HepG2 (cell line): ENCODE results near the gene SAMD9L. TPM values are rescaled to one million over a fixed set of nuclear protein-coding genes. Genes with fewer than 3 reads are reported as not detected.

Experiments used
- CCAR2 ChIP-seq: fragments of 200-400 bp; formaldehyde crosslinking; optimal IDR thresholded peaks from 2 replicates; pipeline ENCODE3; 2018; ENCODE audit warnings: low read depth, mild to moderate bottlenecking, low read length, moderate library complexity
- REPIN1 ChIP-seq: sonication (generic); formaldehyde crosslinking; IDR thresholded peaks from 2 replicates; pipeline ENCODE4 v1.8.0; 2022; ENCODE audit warnings: missing genetic modification reagents, low read depth, mild to moderate bottlenecking, borderline replicate concordance
- ZBTB7A ChIP-seq: sonication (generic); formaldehyde crosslinking; IDR thresholded peaks from 2 replicates; pipeline ENCODE4 v1.8.0; 2022; ENCODE audit warnings: mild to moderate bottlenecking, missing genetic modification reagents
- ZNF230 ChIP-seq: sonication (generic); formaldehyde crosslinking; IDR thresholded peaks from 2 replicates; pipeline ENCODE4 v1.4.0; 2020; ENCODE audit warnings: mild to moderate bottlenecking, missing genetic modification reagents
- ZNF777 ChIP-seq: sonication (generic); formaldehyde crosslinking; IDR thresholded peaks from 2 replicates; pipeline ENCODE4 v1.4.0; 2020; ENCODE audit warnings: missing genetic modification reagents
- polyA plus RNA-seq, 8 experiments: library from polyadenylated mRNA; depleted of rRNA in 3 of 8; stranded (reverse) in 7 of 8; unstranded in 1 of 8; fragments of >200 nt; fragmentation: Illumina TruSeq in 4 of 8; extraction: Trizol in 4 of 8; gene quantifications; 2 replicates each; pipeline versions ENCODE4 v1.2.1 to v1.2.3, GENCODE V29; 2011 to 2016; ENCODE audit warnings: low read depth in 4 of 8, missing spikeins in 1 of 8, mixed read lengths in 1 of 8; ENCODE audit not compliant: insufficient read depth in 1 of 8
- total RNA-seq, 5 experiments: library from RNA; depleted of rRNA; stranded (reverse); fragments of >200 nt; fragmentation: Illumina TruSeq; extraction: Trizol; gene quantifications; 2 replicates each; pipeline ENCODE4 v1.2.3, GENCODE V29; 2016; ENCODE audit warnings: low read depth in 1 of 5
- TF ChIP-seq, protein P1 (sequence below): IDR thresholded peaks from 2 replicates; pipeline ENCODE4 v1.6.1; 2016; ENCODE audit warnings: low read depth
- TF ChIP-seq, protein P2 (sequence below): sonication (generic); formaldehyde crosslinking; IDR thresholded peaks from 2 replicates; pipeline ENCODE4 v1.4.0; 2020; ENCODE audit warnings: missing genetic modification reagents
- TF ChIP-seq, protein P3 (sequence below): IDR thresholded peaks from 2 replicates; pipeline ENCODE4 v1.6.1; 2016; ENCODE audit warnings: low read depth, missing genetic modification reagents, missing compliant biosample characterization
- TF ChIP-seq, protein P4 (sequence below), 2 experiments: fragments of 450-650 bp in 1 of 2; sonication (generic) in 1 of 2; formaldehyde crosslinking in 1 of 2; IDR thresholded peaks; 2 replicates each; pipeline versions ENCODE4 v1.6.1 to v1.8.0; 2016 to 2022; ENCODE audit warnings: antibody characterized with exemption in 1 of 2, mild to moderate bottlenecking in 1 of 2, missing genetic modification reagents in 1 of 2

SAMD9L gene
- total and polyA plus RNA-seq, 2 of the 13 experiments (the other 11 are each of a cell fraction or from before 2014, with no cell fraction given): not detected

DNA sequence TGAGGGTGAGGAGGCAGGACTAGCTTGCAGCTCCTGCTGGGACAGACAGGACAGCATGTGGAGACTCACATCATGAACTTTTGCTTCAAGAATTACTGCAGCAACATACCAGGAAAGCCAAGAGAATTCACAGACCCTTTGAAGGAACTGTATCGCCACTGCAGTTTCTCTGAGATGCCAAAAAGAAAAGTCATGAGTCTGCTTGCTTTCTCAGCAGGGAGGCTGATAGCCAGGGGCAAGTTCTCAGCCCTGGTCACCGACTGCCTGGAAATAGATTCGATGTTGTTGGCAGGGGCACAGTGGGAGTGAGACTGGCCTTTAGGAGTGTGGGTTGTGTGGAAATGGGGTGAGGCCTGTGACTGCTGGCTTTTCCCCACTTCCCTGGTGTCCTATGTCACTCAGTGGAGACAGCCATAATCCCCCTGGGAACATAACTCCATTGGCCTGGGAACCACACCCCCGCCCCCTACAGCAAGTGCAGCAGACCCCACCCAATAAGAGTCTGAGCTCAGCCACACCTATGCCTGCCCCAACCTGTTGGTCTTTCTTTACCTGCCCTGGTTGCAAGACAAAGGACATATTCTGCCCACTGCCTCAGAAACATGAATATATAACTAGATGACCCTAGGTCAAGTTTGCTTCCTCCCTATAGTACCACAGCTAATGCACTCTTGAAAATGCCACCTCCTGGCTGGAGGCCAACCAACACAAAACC, 28.8 kb downstream of the SAMD9L start (continued):
- TF ChIP-seq, protein P1, sequence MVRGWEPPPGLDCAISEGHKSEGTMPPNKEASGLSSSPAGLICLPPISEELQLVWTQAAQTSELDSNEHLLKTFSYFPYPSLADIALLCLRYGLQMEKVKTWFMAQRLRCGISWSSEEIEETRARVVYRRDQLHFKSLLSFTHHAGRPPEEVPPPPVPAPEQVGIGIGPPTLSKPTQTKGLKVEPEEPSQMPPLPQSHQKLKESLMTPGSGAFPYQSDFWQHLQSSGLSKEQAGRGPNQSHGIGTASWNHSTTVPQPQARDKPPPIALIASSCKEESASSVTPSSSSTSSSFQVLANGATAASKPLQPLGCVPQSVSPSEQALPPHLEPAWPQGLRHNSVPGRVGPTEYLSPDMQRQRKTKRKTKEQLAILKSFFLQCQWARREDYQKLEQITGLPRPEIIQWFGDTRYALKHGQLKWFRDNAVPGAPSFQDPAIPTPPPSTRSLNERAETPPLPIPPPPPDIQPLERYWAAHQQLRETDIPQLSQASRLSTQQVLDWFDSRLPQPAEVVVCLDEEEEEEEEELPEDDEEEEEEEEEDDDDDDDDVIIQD: no peak
- TF ChIP-seq ZNF777 (CRISPR knock-in tag) (no peak), REPIN1 (CRISPR knock-in tag) (no peak), ZBTB7A (no peak), ZNF230 (no peak), CCAR2 (no peak)
- TF ChIP-seq, protein P2, sequence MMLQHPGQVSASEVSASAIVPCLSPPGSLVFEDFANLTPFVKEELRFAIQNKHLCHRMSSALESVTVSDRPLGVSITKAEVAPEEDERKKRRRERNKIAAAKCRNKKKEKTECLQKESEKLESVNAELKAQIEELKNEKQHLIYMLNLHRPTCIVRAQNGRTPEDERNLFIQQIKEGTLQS (CRISPR knock-in tag): no peak
- TF ChIP-seq, protein P3, sequence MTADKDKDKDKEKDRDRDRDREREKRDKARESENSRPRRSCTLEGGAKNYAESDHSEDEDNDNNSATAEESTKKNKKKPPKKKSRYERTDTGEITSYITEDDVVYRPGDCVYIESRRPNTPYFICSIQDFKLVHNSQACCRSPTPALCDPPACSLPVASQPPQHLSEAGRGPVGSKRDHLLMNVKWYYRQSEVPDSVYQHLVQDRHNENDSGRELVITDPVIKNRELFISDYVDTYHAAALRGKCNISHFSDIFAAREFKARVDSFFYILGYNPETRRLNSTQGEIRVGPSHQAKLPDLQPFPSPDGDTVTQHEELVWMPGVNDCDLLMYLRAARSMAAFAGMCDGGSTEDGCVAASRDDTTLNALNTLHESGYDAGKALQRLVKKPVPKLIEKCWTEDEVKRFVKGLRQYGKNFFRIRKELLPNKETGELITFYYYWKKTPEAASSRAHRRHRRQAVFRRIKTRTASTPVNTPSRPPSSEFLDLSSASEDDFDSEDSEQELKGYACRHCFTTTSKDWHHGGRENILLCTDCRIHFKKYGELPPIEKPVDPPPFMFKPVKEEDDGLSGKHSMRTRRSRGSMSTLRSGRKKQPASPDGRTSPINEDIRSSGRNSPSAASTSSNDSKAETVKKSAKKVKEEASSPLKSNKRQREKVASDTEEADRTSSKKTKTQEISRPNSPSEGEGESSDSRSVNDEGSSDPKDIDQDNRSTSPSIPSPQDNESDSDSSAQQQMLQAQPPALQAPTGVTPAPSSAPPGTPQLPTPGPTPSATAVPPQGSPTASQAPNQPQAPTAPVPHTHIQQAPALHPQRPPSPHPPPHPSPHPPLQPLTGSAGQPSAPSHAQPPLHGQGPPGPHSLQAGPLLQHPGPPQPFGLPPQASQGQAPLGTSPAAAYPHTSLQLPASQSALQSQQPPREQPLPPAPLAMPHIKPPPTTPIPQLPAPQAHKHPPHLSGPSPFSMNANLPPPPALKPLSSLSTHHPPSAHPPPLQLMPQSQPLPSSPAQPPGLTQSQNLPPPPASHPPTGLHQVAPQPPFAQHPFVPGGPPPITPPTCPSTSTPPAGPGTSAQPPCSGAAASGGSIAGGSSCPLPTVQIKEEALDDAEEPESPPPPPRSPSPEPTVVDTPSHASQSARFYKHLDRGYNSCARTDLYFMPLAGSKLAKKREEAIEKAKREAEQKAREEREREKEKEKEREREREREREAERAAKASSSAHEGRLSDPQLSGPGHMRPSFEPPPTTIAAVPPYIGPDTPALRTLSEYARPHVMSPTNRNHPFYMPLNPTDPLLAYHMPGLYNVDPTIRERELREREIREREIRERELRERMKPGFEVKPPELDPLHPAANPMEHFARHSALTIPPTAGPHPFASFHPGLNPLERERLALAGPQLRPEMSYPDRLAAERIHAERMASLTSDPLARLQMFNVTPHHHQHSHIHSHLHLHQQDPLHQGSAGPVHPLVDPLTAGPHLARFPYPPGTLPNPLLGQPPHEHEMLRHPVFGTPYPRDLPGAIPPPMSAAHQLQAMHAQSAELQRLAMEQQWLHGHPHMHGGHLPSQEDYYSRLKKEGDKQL (CRISPR knock-in tag): no peak
- TF ChIP-seq, protein P4, sequence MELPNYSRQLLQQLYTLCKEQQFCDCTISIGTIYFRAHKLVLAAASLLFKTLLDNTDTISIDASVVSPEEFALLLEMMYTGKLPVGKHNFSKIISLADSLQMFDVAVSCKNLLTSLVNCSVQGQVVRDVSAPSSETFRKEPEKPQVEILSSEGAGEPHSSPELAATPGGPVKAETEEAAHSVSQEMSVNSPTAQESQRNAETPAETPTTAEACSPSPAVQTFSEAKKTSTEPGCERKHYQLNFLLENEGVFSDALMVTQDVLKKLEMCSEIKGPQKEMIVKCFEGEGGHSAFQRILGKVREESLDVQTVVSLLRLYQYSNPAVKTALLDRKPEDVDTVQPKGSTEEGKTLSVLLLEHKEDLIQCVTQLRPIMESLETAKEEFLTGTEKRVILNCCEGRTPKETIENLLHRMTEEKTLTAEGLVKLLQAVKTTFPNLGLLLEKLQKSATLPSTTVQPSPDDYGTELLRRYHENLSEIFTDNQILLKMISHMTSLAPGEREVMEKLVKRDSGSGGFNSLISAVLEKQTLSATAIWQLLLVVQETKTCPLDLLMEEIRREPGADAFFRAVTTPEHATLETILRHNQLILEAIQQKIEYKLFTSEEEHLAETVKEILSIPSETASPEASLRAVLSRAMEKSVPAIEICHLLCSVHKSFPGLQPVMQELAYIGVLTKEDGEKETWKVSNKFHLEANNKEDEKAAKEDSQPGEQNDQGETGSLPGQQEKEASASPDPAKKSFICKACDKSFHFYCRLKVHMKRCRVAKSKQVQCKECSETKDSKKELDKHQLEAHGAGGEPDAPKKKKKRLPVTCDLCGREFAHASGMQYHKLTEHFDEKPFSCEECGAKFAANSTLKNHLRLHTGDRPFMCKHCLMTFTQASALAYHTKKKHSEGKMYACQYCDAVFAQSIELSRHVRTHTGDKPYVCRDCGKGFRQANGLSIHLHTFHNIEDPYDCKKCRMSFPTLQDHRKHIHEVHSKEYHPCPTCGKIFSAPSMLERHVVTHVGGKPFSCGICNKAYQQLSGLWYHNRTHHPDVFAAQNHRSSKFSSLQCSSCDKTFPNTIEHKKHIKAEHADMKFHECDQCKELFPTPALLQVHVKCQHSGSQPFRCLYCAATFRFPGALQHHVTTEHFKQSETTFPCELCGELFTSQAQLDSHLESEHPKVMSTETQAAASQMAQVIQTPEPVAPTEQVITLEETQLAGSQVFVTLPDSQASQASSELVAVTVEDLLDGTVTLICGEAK (IDR thresholded peaks at IDR 0.05): no peak
- TF ChIP-seq, protein P4 (CRISPR knock-in tag; IDR thresholded peaks at IDR 0.05): no peak
